Measurements from ENCODE around the gene PTPRN. TPM values are rescaled to one million over a fixed set of nuclear protein-coding genes. Genes with fewer than 3 reads are reported as not detected.

The PTPRN gene
- not detected in 2 replicates for total RNA-seq (2022)
- Bru-seq, nascent RNA: not detected
- percentile 2 among the genes with signal in this experiment for BruChase-seq, experiment 1, labeled RNA remaining after a 6-hour chase
- BruChase-seq, experiment 2, labeled RNA remaining after a 2-hour chase: not detected
- long read RNA-seq: 0 reads

DNA sequence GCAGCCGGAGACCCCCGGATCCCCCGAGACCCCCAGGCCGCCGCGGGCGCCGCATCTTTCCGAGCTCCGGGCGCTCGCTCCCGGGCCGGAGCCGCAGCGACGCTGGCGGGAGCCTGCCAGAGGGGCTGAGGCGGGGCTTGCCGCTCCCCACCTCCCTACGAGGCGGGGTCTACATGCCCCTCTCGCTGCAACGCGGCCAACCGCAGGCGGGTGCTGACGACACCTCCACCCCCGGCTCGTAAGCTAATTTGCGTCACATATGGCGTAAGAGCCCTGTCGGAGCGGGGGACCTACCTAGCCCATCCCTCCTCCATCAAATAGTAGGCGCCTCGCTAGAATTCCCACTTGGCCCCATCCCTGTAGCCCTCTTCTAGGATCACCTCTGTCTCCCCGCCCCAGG is at the start of gene PTPRN:
TSS of gene PTPRN (minus strand) at position 124 of the 400 bp plus-strand sequence. CDS start at position 55, 69 bp downstream.
- BruUV-seq (replicated peaks): no TSS peak
- H3K36me3 Mint-ChIP-seq (ENCODE audit: insufficient read depth, unreplicated experiment): no peaks in the 10 kb centered on the region
- TF ChIP-seq, protein P1, sequence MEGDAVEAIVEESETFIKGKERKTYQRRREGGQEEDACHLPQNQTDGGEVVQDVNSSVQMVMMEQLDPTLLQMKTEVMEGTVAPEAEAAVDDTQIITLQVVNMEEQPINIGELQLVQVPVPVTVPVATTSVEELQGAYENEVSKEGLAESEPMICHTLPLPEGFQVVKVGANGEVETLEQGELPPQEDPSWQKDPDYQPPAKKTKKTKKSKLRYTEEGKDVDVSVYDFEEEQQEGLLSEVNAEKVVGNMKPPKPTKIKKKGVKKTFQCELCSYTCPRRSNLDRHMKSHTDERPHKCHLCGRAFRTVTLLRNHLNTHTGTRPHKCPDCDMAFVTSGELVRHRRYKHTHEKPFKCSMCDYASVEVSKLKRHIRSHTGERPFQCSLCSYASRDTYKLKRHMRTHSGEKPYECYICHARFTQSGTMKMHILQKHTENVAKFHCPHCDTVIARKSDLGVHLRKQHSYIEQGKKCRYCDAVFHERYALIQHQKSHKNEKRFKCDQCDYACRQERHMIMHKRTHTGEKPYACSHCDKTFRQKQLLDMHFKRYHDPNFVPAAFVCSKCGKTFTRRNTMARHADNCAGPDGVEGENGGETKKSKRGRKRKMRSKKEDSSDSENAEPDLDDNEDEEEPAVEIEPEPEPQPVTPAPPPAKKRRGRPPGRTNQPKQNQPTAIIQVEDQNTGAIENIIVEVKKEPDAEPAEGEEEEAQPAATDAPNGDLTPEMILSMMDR (IDR thresholded peaks at IDR 0.05; ENCODE audit: unreplicated experiment): no peak
- DNase-seq: no peak
- no peaks in the 10 kb centered on the region for H3K9me3 Mint-ChIP-seq (ENCODE audit: low read depth, unreplicated experiment)
- H3K27me3 Mint-ChIP-seq (ENCODE audit: unreplicated experiment): peaks cover 71% of the 10 kb centered on the region
- CTCF ChIA-PET: no interaction called here
- intact Hi-C loops (cut with micrococcal nuclease; ENCODE audit: unreplicated experiment): no loop called here
- no peak within 1 kb of the TSS for H3K27ac Mint-ChIP-seq (ENCODE audit: unreplicated experiment)
- H3K4me1 Mint-ChIP-seq (ENCODE audit: low read depth, unreplicated experiment): no peaks in the 10 kb centered on the region
- no peak within 1 kb of the TSS for H3K4me3 Mint-ChIP-seq (ENCODE audit: low read depth, unreplicated experiment)

GRCh38 chr2:219358170-219359075 is 49.2 kb upstream of the PTPRN start:
- intact Hi-C loops (cut with micrococcal nuclease; ENCODE audit: unreplicated experiment): no loop called here
- Mint-ChIP-seq H3K36me3 (ENCODE audit: insufficient read depth, unreplicated experiment) (peaks cover 4% of the 10 kb centered on the region), H3K4me3 (ENCODE audit: low read depth, unreplicated experiment) (no peak overlapping the region), H3K4me1 (ENCODE audit: low read depth, unreplicated experiment) (no peaks in the 10 kb centered on the region), H3K27me3 (ENCODE audit: unreplicated experiment) (peaks cover 75% of the 10 kb centered on the region), H3K9me3 (ENCODE audit: low read depth, unreplicated experiment) (no peaks in the 10 kb centered on the region), H3K27ac (ENCODE audit: unreplicated experiment) (no peak overlapping the region)
- TF ChIP-seq, protein P1 (IDR thresholded peaks at IDR 0.05; ENCODE audit: unreplicated experiment): no peak
- CTCF ChIA-PET: interaction anchor here (0.8 kb wide), 1 partner anchor 13 kb away, joined by 3 read pairs; no protein-coding TSS in a partner anchor
- no peak for DNase-seq
- BruUV-seq (replicated peaks): no TSS peak

DNA sequence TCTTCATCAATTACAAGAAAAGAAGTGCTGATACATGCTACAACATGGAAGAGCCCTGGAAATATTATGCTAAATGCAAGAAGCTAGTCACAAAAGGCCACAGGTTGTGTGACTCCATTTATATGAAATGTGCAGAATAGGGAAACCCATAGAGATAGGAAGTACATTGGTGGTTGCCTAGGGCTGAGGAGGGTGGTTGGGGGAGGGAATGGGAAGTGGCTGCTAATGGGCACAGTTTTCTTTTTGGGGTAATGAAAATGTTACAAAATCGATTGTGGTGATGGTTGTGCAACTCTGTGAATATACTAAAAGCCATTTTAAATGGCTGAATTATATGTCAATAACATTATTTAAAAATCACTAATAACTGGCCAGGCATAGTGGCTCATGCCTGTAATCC is 47.6 kb upstream of the PTPRN start:
- BruUV-seq (replicated peaks): no TSS peak

DNA sequence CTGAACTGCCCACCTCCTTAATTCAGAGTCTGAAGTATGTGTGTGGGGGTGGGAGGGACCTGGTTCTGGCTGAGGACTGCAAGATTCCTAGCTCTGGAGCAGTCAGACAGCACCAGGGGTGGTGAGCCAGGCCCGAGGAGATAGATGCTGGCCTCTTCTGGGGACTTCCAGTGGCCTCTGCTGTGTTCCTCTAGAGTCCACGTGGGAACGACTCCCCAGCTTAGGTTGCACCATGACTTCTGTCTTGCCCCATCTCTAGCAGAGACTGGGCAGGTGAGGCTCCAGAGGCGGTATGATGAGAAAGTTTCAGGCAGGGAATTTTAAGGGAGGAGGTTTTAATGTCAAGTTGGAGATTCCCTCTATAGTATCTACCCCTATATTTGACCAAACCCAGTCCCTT is 45.4 kb upstream of the PTPRN start:
- H3K9me3 Mint-ChIP-seq (ENCODE audit: low read depth, unreplicated experiment): no peaks in the 10 kb centered on the region
- H3K4me1 Mint-ChIP-seq (ENCODE audit: low read depth, unreplicated experiment): no peaks in the 10 kb centered on the region
- no peak overlapping the region for H3K27ac Mint-ChIP-seq (ENCODE audit: unreplicated experiment)
- intact Hi-C loops (cut with micrococcal nuclease; ENCODE audit: unreplicated experiment): no loop called here
- DNase-seq: no peak
- no peak overlapping the region for H3K4me3 Mint-ChIP-seq (ENCODE audit: low read depth, unreplicated experiment)
- BruUV-seq (replicated peaks): no TSS peak
- H3K36me3 Mint-ChIP-seq (ENCODE audit: insufficient read depth, unreplicated experiment): peaks cover 4% of the 10 kb centered on the region
- H3K27me3 Mint-ChIP-seq (ENCODE audit: unreplicated experiment): peaks cover 78% of the 10 kb centered on the region
- CTCF ChIA-PET: no interaction called here
- TF ChIP-seq, protein P1 (IDR thresholded peaks at IDR 0.05; ENCODE audit: unreplicated experiment): no peak

More for the DNA sequence above, 47.6 kb upstream of the PTPRN start:
- H3K9me3 Mint-ChIP-seq (ENCODE audit: low read depth, unreplicated experiment): no peaks in the 10 kb centered on the region
- TF ChIP-seq, protein P1 (IDR thresholded peaks at IDR 0.05; ENCODE audit: unreplicated experiment): no peak
- no peak for DNase-seq
- H3K4me3 Mint-ChIP-seq (ENCODE audit: low read depth, unreplicated experiment): no peak overlapping the region
- peaks cover 4% of the 10 kb centered on the region for H3K36me3 Mint-ChIP-seq (ENCODE audit: insufficient read depth, unreplicated experiment)
- H3K27ac Mint-ChIP-seq (ENCODE audit: unreplicated experiment): no peak overlapping the region
- intact Hi-C loops (cut with micrococcal nuclease; ENCODE audit: unreplicated experiment): no loop called here
- H3K4me1 Mint-ChIP-seq (ENCODE audit: low read depth, unreplicated experiment): no peaks in the 10 kb centered on the region
- CTCF ChIA-PET: no interaction called here
- H3K27me3 Mint-ChIP-seq (ENCODE audit: unreplicated experiment): peaks cover 75% of the 10 kb centered on the region
